ENCODE results near the gene CLASRP.
"Not testable (repeated sequence)": the region's sequence is repeated elsewhere in the genome, so short reads cannot be mapped to it uniquely, and the experiment has no call there.

Gene CLASRP

GRCh38 chr19:45114116-45114515 is 75.3 kb downstream of the CLASRP start:
- no peaks in the 10 kb centered on the region for H3K4me1 ChIP-seq (ENCODE audit: control insufficient read depth, low read depth, low read length)
- no peaks in the 10 kb centered on the region for H3K9me3 ChIP-seq (ENCODE audit: control insufficient read depth, low read depth, low read length)
- no peak overlapping the region for H3K27ac ChIP-seq (ENCODE audit: low read length)

GRCh38 chr19:45115809-45116615 is 77.2 kb downstream of the CLASRP start:
- no peaks in the 10 kb centered on the region for H3K27me3 ChIP-seq (ENCODE audit: control insufficient read depth, insufficient read depth, low read length)
- H3K27ac ChIP-seq (ENCODE audit: low read length) = no peak overlapping the region
- H3K9me3 ChIP-seq (ENCODE audit: control insufficient read depth, low read depth, low read length) = no peaks in the 10 kb centered on the region
- no peaks in the 10 kb centered on the region for H3K4me1 ChIP-seq (ENCODE audit: control insufficient read depth, low read depth, low read length)
- H3K36me3 ChIP-seq (ENCODE audit: control insufficient read depth, low read depth, low read length) = no peaks in the 10 kb centered on the region
- no peak overlapping the region for H3K9ac ChIP-seq (ENCODE audit: low read length)
- no peak overlapping the region for H3K4me3 ChIP-seq (ENCODE audit: low read length)

More at GRCh38 chr19:45114116-45114515, 75.3 kb downstream of the CLASRP start:
- H3K4me3 ChIP-seq (ENCODE audit: low read length) = no peak overlapping the region
- no peaks in the 10 kb centered on the region for H3K27me3 ChIP-seq (ENCODE audit: control insufficient read depth, insufficient read depth, low read length)
- H3K9ac ChIP-seq (ENCODE audit: low read length) = no peak overlapping the region
- no peaks in the 10 kb centered on the region for H3K36me3 ChIP-seq (ENCODE audit: control insufficient read depth, low read depth, low read length)

GRCh38 chr19:45117167-45117594 is 78.3 kb downstream of the CLASRP start:
- Histone ChIP-seq H3K36me3 (ENCODE audit: control insufficient read depth, low read depth, low read length) (no peaks in the 10 kb centered on the region), H3K4me3 (ENCODE audit: low read length) (no peak overlapping the region), H3K4me1 (ENCODE audit: control insufficient read depth, low read depth, low read length) (no peaks in the 10 kb centered on the region), H3K27ac (ENCODE audit: low read length) (no peak overlapping the region), H3K27me3 (ENCODE audit: control insufficient read depth, insufficient read depth, low read length) (no peaks in the 10 kb centered on the region), H3K9me3 (ENCODE audit: control insufficient read depth, low read depth, low read length) (no peaks in the 10 kb centered on the region), H3K9ac (ENCODE audit: low read length) (no peak overlapping the region)

- Histone ChIP-seq H3K27me3 (ENCODE audit: control insufficient read depth, insufficient read depth, low read length) (no peaks in the 10 kb centered on the region), H3K36me3 (ENCODE audit: control insufficient read depth, low read depth, low read length) (no peaks in the 10 kb centered on the region), H3K9me3 (ENCODE audit: control insufficient read depth, low read depth, low read length) (no peaks in the 10 kb centered on the region), H3K27ac (ENCODE audit: low read length) (no peak overlapping the region), H3K4me3 (ENCODE audit: low read length) (no peak overlapping the region), H3K4me1 (ENCODE audit: control insufficient read depth, low read depth, low read length) (no peaks in the 10 kb centered on the region), H3K9ac (ENCODE audit: low read length) (no peak overlapping the region)
These were observed 78.8 kb downstream of the CLASRP start for GRCh38 chr19:45117671-45118070.

- no peak overlapping the region for H3K9ac ChIP-seq (ENCODE audit: low read length)
- H3K36me3 ChIP-seq (ENCODE audit: control insufficient read depth, low read depth, low read length) = no peaks in the 10 kb centered on the region
- H3K4me3 ChIP-seq (ENCODE audit: low read length) = no peak overlapping the region
- H3K4me1 ChIP-seq (ENCODE audit: control insufficient read depth, low read depth, low read length) = no peaks in the 10 kb centered on the region
- no peak overlapping the region for H3K27ac ChIP-seq (ENCODE audit: low read length)
- no peaks in the 10 kb centered on the region for H3K27me3 ChIP-seq (ENCODE audit: control insufficient read depth, insufficient read depth, low read length)
- H3K9me3 ChIP-seq (ENCODE audit: control insufficient read depth, low read depth, low read length) = no peaks in the 10 kb centered on the region
These were observed 79.3 kb downstream of the CLASRP start for GRCh38 chr19:45118106-45118505.

GRCh38 chr19:45118591-45119355 is 79.9 kb downstream of the CLASRP start:
- H3K27ac ChIP-seq (ENCODE audit: low read length); H3K4me3 ChIP-seq (ENCODE audit: low read length); H3K9ac ChIP-seq (ENCODE audit: low read length); H3K4me1 ChIP-seq (ENCODE audit: control insufficient read depth, low read depth, low read length); H3K36me3 ChIP-seq (ENCODE audit: control insufficient read depth, low read depth, low read length); H3K27me3 ChIP-seq (ENCODE audit: control insufficient read depth, insufficient read depth, low read length); H3K9me3 ChIP-seq (ENCODE audit: control insufficient read depth, low read depth, low read length): not testable (repeated sequence)

GRCh38 chr19:45119582-45119981 is 80.7 kb downstream of the CLASRP start:
- Histone ChIP-seq H3K4me1 (ENCODE audit: control insufficient read depth, low read depth, low read length) (no peaks in the 10 kb centered on the region), H3K9me3 (ENCODE audit: control insufficient read depth, low read depth, low read length) (no peaks in the 10 kb centered on the region), H3K4me3 (ENCODE audit: low read length) (no peak overlapping the region), H3K36me3 (ENCODE audit: control insufficient read depth, low read depth, low read length) (no peaks in the 10 kb centered on the region), H3K27me3 (ENCODE audit: control insufficient read depth, insufficient read depth, low read length) (no peaks in the 10 kb centered on the region), H3K9ac (ENCODE audit: low read length) (no peak overlapping the region), H3K27ac (ENCODE audit: low read length) (no peak overlapping the region)

All from iPS-18a (cell line).